ENCODE measurements around the gene CDH22.

The CDH22 gene

GRCh38 chr20:46296526-46297250, 11.6 kb downstream of the CDH22 start:
- DNase-seq: no peak

- DNase-seq: no peak
Observed at GRCh38 chr20:46293084-46293483, 15.2 kb downstream of the CDH22 start.

GRCh38 chr20:46291401-46291800, 16.9 kb downstream of the CDH22 start:
- DNase-seq: no peak

GRCh38 chr20:46289432-46289831, 18.9 kb downstream of the CDH22 start:
- no peak for DNase-seq

- DNase-seq: no peak
Observed at GRCh38 chr20:46286977-46287376, 21.3 kb downstream of the CDH22 start.

- DNase-seq: no peak
Observed at GRCh38 chr20:46286382-46286781, 21.9 kb downstream of the CDH22 start.

GRCh38 chr20:46285740-46286139, 22.6 kb downstream of the CDH22 start:
- no peak for DNase-seq

GRCh38 chr20:46285072-46285471, 23.2 kb downstream of the CDH22 start:
- DNase-seq: no peak

GRCh38 chr20:46284040-46284427, 24.3 kb downstream of the CDH22 start:
- DNase-seq: no peak

- no peak for DNase-seq
Observed at GRCh38 chr20:46283426-46284039, 24.8 kb downstream of the CDH22 start.

- no peak for DNase-seq
Observed at GRCh38 chr20:46282669-46283068, 25.6 kb downstream of the CDH22 start.

- no peak for DNase-seq
Observed at GRCh38 chr20:46279103-46279502, 29.2 kb downstream of the CDH22 start.

GRCh38 chr20:46277602-46278001, 30.7 kb downstream of the CDH22 start:
- DNase-seq: no peak

GRCh38 chr20:46276531-46276930, 31.8 kb downstream of the CDH22 start:
- no peak for DNase-seq

GRCh38 chr20:46275091-46275490, 33.2 kb downstream of the CDH22 start:
- no peak for DNase-seq

- no peak for DNase-seq
Observed at GRCh38 chr20:46273717-46274116, 34.6 kb downstream of the CDH22 start.

- no peak for DNase-seq
Observed at GRCh38 chr20:46272389-46273047, 35.8 kb downstream of the CDH22 start.

- DNase-seq: no peak
Observed at GRCh38 chr20:46270977-46271744, 37.1 kb downstream of the CDH22 start.

- DNase-seq: no peak
Observed at GRCh38 chr20:46269372-46269771, 38.9 kb downstream of the CDH22 start.

GRCh38 chr20:46268662-46269061, 39.6 kb downstream of the CDH22 start:
- no peak for DNase-seq

GRCh38 chr20:46268131-46268614, 40.1 kb downstream of the CDH22 start:
- DNase-seq: no peak

GRCh38 chr20:46267108-46268105, 40.9 kb downstream of the CDH22 start:
- no peak for DNase-seq
